IPS-15b (cell line): ENCODE measurements around the gene PI4K2A.
A peak's percentile ranks its signal among the peaks of the same experiment; 100 is the strongest.
"Not testable (repeated sequence)": the region's sequence is repeated elsewhere in the genome, so short reads cannot be mapped to it uniquely, and the experiment has no call there.

ENCODE experiments used
- H3K27me3 ChIP-seq: one replicate; pipeline ENCODE4 v1.6.1; 2013; ENCODE audit warnings: low read length; ENCODE audit not compliant: control insufficient read depth, insufficient read depth
- H3K36me3 ChIP-seq: one replicate; pipeline ENCODE4 v1.6.1; 2013; ENCODE audit warnings: low read length; ENCODE audit not compliant: control insufficient read depth, insufficient read depth
- H3K4me1 ChIP-seq: one replicate; pipeline ENCODE4 v1.6.1; 2013; ENCODE audit warnings: mild to moderate bottlenecking, low read length; ENCODE audit not compliant: control insufficient read depth, insufficient read depth
- H3K4me3 ChIP-seq: one replicate; pipeline ENCODE4 v1.5.1; 2013; ENCODE audit warnings: low read depth, low read length
- H3K9ac ChIP-seq: one replicate; pipeline ENCODE4 v1.6.1; 2013; ENCODE audit warnings: low read depth, mild to moderate bottlenecking, low read length
- H3K9me3 ChIP-seq: one replicate; pipeline ENCODE4 v1.6.1; 2013; ENCODE audit warnings: mild to moderate bottlenecking, low read length; ENCODE audit not compliant: control insufficient read depth, insufficient read depth

The PI4K2A gene

DNA sequence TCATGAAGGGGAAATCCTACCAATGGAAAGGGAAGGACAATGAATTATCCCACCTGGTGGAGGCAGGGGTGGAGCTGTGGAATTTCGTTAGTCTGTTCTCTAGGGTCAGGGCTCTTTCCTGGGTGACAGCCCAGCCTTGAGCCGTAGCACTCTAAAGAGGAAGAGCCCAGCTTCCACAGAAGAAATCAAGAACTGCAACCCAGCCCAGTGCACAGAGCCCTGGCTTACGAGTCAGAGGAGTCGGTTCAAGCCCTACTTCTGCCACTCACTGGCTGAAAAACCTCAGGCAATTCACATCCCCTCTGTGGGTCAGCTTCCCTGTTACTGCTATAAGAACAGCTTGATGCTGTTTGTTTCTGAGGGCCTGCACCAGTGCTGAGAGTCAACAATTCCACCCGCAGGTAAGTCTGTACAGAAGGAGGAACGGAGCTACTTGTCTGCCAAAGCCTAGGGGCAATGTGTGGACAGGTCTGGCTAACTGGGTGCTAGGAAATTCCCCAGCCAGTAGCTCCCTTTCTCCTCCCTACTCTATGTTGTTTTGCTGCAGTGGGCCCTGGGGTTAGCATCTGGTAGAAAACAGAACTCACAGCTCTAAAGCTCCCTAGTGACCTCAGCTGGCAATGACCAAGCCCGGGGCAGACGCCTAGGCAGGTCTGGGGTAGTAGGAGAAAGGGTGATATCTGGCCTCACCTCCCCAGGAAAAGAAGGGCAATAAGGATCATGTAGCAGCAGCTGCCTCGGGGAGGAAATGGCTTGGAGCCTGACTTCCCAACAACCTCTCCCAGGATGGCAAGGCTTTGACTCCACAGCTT lies 43.3 kb downstream of the PI4K2A start:
- Histone ChIP-seq H3K4me3 (no peak overlapping the region), H3K9me3 (no peaks in the 10 kb centered on the region), H3K27me3 (peaks cover 3% of the 10 kb centered on the region), H3K36me3 (peaks cover 2% of the 10 kb centered on the region), H3K4me1 (peaks cover 10% of the 10 kb centered on the region), H3K9ac (no peak overlapping the region)

DNA sequence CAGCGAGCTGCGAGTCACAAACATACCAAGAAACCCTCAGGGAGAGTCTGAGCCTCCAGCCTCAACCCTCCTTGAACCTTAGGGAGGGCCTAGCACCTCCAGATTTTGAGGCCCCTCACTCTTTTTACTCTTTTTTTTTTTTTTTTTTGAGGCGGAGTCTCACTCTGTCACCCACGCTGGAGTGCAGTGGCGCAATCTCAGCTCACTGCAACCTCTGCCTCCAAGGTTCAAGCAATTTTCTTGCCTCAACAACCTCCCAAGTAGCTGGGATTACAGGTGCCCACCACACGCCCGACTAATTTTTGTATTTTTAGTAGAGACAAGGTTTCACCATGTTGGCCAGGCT lies 43.9 kb downstream of the PI4K2A start:
- H3K9me3 ChIP-seq, H3K36me3 ChIP-seq, H3K9ac ChIP-seq, H3K4me1 ChIP-seq, H3K27me3 ChIP-seq, H3K4me3 ChIP-seq: not testable (repeated sequence)

DNA sequence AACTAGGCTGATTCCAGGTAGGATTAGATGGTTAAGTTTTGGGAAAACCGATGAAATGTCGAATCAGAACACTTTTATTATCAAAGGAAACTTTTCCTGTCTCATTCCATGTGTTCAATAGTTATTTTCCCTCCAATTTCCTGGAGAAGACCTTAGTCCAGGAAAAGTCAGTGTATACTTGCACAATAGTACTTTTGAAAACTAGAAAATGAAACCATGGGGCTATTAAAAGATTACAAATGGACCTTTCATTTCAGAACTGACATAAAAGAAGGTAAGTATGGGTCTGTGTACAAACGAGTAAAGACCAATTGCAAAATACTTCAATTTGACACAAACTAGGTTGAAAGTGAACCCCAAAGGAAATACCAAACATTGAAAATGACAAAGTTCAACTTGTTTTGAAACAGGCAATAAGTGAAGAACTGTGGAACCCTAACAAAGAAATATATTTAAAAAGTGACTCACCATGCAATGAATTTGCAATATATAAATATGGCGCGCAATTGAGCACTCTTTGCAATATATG lies 44.5 kb downstream of the PI4K2A start:
- Histone ChIP-seq H3K4me1 (peaks cover 10% of the 10 kb centered on the region), H3K9me3 (no peaks in the 10 kb centered on the region), H3K36me3 (no peaks in the 10 kb centered on the region), H3K4me3 (no peak overlapping the region), H3K9ac (no peak overlapping the region), H3K27me3 (peaks cover 3% of the 10 kb centered on the region)

DNA sequence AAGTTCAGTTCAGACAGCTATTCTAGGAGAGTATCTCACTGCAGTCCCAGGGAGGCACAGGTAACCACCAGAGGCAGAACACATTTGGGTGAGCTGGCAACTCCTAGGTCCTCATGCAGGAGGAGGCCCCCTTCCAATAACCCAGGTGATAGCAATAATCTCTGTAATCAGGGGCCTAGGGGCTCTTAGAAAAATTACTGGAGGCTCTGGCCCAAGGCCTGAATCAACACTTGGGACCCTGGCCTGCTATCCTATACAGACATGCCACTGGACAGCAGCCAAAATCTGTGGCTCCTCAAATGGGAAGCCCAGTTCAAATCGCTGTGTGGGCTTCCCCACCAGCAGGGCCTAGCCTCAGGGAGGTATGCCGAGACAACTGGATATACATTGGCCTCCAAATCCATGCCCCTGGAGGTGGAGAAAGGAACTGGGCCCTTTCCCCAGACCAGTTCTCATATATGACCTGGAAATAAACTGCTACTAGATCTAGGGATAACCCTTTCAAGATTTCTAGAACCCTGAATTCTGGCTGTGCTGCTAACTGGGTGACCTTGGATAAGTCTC lies 45.0 kb downstream of the PI4K2A start:
- peaks cover 3% of the 10 kb centered on the region for H3K27me3 ChIP-seq
- no peaks in the 10 kb centered on the region for H3K9me3 ChIP-seq
- H3K4me3 ChIP-seq = peak overlapping the region; percentile 11
- no peak overlapping the region for H3K9ac ChIP-seq
- peaks cover 10% of the 10 kb centered on the region for H3K4me1 ChIP-seq
- no peaks in the 10 kb centered on the region for H3K36me3 ChIP-seq

- peaks cover 10% of the 10 kb centered on the region for H3K4me1 ChIP-seq
- H3K4me3 ChIP-seq = peak overlapping the region; percentile 95
- no peaks in the 10 kb centered on the region for H3K36me3 ChIP-seq
- no peaks in the 10 kb centered on the region for H3K9me3 ChIP-seq
- H3K9ac ChIP-seq = peak overlapping the region; percentile 90
- peaks cover 3% of the 10 kb centered on the region for H3K27me3 ChIP-seq
Measured at GRCh38 chr10:97686301-97686961, 46.0 kb downstream of the PI4K2A start.

DNA sequence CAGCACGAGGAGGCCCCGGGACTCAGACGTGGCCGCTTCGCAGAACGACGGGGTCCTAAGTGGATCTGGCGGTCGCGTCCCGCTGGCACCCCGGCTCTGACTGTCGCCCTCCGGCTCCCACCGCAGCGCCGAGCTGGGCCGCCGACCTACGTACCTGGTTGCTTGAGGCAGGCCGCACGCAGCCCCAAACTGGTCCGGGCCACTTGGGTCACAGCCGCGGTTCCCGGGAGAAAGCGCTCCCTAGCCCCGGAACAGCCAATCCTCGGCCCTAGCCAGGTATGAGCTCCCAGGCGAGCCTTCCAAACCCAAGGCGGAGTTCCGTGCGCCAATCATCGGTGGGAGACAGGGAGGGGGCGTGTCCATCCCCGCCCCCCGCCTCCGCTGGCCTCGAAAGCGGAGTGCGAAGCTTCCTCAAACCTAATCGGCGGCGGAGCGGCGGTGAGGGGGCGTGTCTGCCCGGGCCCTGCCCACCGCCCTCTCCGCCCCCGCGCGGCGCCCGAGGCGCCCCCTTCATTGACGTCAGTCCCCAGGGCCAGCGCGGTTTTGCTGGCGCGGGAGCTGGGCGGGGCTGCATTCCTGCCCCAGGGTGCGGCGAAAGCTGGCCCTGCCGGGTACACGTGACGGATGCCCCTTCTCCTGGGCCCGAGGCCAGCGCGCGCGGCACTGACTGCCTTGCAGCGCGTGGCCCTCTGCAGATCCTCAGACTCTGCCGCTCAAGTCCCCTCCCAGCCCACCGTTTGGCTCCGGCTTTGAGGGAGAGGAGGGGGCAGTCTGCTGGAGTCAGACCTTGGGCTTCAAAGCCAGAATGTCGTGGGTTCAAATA lies 46.7 kb downstream of the PI4K2A start, which contains the start of gene AVPI1:
Gene AVPI1 (minus strand): TSS at position 280 of the 823 bp plus-strand sequence. CDS start 7,336 bp downstream, outside the sequence.
- H3K27me3 ChIP-seq = peaks cover 3% of the 10 kb centered on the region
- no peaks in the 10 kb centered on the region for H3K9me3 ChIP-seq
- peak within 1 kb of the TSS; percentile 95 for H3K4me3 ChIP-seq
- H3K36me3 ChIP-seq = no peaks in the 10 kb centered on the region
- peak within 1 kb of the TSS; percentile 92 for H3K9ac ChIP-seq
- H3K4me1 ChIP-seq = peaks cover 10% of the 10 kb centered on the region

GRCh38 chr10:97687785-97688781 lies 47.6 kb downstream of the PI4K2A start:
- Histone ChIP-seq H3K9me3 (no peaks in the 10 kb centered on the region), H3K4me1 (peaks cover 10% of the 10 kb centered on the region), H3K9ac (peak overlapping the region; percentile 92), H3K36me3 (no peaks in the 10 kb centered on the region), H3K4me3 (peak overlapping the region; percentile 70), H3K27me3 (peaks cover 3% of the 10 kb centered on the region)

DNA sequence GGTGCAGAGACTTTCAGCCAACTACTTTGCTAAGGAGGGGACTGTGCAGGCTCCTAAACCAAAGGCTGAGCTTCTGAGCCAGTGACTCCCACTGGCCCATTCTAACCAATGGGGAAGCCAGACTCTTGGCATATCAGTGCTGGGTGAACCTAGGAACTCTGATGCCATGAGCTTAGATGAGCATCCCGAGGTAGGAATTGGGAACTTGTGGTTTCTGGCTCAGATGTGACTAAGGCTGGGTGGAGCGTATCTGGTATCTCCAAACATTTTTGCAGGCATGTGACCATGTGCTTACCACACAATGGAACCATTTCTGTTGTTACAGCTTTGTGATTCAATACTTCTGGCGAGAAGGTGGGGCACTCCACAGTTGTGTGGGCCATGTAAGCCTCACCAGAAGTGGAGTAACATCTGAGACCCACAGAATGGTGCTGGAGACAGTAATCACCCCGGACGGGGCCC lies 49.1 kb downstream of the PI4K2A start:
- Histone ChIP-seq H3K36me3 (no peaks in the 10 kb centered on the region), H3K27me3 (peaks cover 3% of the 10 kb centered on the region), H3K4me1 (peaks cover 4% of the 10 kb centered on the region), H3K9ac (no peak overlapping the region), H3K4me3 (no peak overlapping the region), H3K9me3 (no peaks in the 10 kb centered on the region)

GRCh38 chr10:97690133-97690532 lies 49.7 kb downstream of the PI4K2A start:
- Histone ChIP-seq H3K27me3 (peaks cover 3% of the 10 kb centered on the region), H3K36me3 (no peaks in the 10 kb centered on the region), H3K4me3 (no peak overlapping the region), H3K9ac (no peak overlapping the region), H3K4me1 (peaks cover 4% of the 10 kb centered on the region), H3K9me3 (no peaks in the 10 kb centered on the region)

DNA sequence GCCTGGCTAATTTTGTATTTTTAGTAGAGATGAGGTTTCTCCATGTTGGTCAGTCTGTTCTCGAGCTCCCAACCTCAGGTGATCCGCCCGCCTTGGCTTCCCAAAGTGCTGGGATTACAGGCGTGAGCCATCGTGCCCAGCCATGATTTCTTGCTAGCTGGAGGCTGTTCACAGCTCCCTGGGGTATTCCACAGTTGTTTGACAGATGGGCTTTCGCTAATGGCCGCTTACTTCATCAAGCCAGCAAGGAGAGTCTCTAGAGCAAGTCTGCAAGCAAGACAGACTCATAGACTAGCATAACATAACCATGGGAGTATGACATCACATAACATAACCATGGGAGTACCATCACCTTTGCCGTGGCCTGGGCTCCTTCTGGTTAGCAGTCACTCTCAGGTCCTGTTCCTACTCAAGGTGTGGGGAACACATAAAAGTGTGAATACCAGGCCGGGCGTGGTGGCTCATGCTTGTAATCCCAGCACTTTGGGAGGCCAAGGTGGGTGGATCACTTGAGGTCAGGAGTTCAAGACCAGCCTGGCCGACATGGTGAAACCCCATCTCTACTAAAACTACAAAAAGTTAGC lies 57.7 kb downstream of the PI4K2A start:
- not testable (repeated sequence) for H3K4me1 ChIP-seq, H3K36me3 ChIP-seq, H3K4me3 ChIP-seq, H3K27me3 ChIP-seq, H3K9ac ChIP-seq, H3K9me3 ChIP-seq
